ENCODE results near the gene ASGR1.

The ASGR1 gene

DNA sequence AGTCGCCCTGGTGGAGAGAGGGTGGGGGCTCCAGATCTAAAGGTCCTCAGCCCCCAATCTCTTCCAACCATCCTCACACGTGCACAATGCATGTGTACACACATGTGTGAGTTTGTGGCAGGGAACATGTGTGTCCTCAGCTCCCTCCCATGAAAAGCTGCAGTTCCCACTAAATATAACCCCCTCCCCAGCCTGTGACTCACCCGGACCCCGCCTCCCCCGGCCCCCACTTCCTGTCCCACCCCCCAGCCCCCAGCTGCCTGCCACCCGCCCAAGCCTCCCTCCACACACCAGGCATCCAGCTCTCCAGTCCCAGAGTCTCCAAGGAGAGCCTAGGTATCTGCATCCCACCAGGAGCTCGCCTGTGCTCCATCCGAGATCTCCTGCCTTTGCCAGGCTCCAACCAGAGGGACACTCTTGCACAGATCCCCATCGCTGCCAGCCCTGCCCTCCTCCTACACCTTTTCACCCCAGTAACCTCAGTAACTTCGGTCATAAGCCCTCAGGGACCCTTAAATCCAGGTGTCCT lies 36.5 kb upstream of the ASGR1 start:
- DNase-seq, result peak; percentile 26

DNA sequence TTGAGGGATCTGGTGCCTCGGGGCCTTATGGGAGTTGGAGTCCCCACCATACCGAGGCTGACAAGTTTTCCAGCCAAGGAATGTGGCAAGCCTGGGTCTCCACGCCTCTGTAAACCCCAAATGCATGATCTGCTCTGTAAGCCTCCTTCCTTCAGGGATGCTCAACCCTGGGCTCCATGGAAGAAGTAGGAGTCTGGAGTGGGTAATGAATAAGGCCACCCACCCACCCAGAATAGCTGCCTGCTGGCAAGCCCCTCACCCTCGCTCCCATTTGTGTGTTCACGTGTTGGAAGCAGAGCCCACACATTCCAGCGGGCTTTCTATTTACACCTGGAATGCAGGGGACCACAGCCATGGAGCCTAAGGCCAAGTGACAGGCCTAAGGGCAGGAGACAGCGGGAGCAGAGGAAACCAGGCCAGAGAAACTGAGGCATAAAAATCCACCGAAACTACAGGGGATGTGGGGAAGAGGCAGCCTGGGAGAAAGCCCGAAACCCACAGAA lies 36.0 kb upstream of the ASGR1 start:
- no peak for DNase-seq

DNA sequence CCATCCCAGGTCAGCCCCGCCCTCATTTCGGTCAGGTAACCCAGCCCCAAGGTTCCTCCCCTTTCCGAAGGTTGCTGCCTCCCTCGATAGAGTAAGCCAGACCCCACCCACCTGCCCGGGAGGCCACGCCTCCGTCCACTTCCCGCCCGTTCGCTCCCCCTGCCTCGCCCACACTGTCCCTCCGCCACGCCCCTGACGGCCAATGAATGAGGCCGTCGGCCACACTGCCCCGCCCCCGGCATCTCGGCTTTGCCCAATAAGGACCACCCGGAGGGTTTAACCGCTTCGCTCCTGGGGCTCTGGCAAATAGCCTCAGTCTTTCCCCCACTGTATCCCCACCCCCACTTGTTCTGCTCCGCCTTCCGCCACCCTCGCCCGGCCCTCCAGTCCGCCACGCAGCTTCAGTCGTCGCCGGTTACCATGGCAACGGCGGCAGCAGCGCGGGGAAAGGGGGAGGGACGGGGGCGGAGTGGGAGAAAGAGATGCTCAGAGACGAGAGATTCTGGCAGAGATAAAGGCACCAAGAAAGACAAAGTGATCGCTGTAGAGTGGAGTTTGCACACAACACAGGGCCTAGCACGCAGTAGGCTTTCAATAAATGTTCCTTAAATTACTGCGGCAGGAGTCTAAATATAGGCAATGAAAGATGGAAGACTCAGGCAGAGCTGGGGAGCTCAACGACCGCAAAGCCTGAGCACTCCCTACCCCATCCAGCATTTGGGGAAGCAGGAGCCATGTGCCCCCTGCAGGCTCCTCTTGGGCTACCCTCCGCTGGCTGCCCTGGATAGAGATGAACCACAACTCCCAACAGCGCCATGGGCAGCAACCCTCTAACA lies 35.3 kb upstream of the ASGR1 start:
- DNase-seq, result peak; percentile 100

DNA sequence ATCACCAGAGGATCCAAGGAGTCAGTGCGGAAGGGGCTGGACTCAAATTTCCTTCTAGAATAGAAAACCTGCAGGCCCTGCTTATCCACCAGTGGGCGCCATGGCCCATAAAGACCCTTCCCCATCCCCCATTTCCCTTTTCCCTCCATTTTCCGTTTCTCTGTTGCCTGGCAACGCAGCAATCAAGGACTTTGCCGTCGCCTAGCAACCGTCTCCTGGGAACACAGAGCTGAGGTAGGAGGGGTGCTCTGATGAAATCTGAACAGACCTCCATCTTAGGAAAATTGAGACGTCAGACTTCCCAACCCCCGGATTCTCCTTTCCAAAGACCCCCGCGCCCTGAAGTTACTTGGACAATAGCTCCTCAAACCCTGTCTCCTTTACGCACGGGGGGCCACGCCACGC lies 34.7 kb upstream of the ASGR1 start:
- peak; percentile 90 for DNase-seq

DNA sequence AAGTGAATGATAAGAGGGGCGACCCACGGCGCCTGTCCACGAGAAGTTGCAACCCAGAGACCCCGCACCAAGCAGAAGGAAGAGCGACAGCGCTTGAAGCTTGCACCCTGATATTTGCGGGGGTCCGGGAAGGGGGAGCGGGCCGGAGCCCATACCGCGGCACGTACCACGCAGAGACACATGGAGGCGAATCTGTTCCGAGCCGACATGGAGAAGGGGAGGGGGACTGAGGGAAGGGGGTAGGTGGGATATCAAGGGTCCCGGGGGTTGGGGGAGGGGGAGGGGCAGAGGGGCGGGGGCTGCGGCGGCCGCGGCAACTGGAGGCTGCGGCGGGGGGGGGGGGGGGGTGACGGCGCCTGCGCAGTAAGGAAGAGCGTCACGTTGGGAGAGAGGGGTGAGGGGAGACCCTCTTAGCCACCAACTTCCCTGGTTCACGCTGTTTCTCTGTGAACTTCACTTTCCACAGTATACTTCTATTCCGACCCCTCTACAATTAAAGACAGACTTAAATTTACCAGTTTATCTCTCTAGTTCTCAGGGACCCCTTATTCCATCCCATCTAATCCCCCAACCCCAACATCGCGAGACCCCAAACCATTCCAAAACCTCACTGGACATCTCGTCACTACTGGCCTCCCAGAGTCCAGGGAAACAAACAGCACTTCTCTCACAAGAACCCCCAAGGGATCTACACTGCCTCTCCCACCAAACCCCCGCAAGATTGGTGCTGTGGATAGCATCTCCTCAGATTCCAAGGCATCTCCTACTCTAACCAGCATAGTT lies 32.5 kb upstream of the ASGR1 start:
- no peak for DNase-seq

DNA sequence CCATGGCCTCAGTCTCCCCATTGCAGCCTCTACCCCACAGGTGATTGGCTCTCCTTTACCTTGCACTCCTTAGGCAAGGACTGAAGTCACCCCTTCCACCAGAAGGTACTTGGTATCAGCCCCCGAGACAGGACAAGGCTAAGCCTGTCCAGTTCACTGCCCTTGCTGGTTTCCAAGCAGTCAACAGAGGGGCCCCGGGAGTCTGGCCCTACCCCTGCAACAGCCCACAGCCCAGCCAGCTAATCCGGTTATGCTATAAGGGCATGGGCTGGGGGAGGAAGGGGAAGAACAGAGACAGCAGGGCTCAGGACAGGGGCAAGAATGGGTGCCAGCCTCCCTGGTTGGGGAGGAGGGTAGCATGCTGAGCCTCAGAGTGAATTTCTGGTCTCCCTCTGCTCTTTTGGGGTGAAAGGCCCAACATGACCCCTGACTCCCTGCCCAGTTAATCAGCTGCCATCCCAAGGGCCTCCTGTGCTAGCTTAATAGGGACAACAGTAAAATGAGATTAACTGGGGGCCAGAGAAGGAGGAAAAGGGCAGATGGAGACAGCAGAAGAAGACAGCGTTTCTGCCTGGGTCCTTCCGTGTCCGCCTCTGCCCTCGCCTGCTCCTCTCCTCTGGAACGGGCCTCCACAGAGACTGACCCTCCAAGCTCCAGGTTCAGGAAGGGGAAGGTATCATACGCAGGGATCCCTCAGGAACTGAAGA lies 29.7 kb upstream of the ASGR1 start:
- DNase-seq, result no peak

DNA sequence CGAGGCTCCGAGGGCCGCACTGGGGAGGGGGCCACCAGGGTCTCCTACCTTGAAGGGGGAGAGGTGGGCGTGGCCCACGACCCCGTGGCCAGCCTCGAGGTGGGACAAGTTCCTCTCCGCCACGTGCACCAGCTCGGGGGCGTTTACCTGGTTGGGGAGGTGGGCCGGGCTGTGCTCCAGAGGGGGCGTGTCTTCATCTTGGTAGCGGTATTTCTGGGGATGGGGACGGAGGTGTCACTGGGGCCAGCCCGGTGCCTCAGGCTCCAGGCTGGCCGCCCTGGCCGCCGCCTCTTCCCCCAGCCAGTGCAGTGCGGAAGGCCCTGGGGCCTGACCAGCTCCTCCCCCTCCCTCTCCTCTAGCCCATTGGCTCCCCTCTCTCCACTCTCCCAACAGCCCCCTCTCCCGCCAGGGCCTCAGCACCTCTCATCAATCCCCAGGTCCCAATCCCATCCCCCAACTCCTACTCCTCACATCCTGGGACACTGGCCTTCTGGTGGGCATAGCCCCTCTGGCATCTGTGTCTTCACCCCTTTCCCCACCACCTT lies 28.9 kb upstream of the ASGR1 start:
- no peak for DNase-seq

DNA sequence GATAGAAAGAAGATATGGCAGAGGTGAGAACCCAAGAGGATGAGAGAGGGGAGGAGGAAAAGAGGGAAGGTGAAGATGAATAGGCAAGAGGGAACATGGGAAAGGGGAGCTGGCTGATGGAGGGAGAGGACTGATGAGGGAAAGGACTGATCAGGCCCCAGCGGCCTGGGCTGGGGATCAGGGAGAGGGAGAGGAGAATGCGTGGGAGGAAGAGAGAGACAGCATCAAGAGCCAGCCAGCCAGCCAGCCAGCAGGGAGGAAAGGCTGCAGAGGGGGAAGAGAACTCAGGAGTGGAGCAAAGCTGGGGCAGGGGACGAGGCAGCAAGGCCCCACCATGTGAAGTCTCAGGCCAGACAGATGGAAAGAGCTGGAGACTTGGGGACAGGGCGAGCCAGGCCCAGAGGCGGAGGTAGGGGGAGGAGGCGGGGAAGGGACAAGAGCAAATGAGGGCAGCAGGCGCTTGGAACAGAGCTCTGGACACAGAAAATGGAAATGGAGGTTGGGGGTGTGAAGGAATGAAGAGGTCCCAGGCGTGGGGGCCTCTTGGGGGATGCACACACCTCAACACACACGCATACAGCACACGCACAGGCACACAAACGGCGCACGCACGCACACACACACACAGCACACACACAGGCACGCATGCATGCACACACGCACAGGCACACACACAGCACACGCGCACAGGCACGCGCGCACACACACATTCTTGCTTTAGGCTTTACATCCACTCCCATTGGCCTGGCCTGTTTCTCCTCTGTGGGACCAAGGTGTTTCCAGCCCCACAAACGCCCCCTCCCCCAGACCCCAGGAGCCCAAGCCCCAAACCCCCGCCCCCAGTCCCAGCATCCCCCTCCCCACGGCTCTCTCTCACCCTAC lies 28.2 kb upstream of the ASGR1 start:
- no peak for DNase-seq

DNA sequence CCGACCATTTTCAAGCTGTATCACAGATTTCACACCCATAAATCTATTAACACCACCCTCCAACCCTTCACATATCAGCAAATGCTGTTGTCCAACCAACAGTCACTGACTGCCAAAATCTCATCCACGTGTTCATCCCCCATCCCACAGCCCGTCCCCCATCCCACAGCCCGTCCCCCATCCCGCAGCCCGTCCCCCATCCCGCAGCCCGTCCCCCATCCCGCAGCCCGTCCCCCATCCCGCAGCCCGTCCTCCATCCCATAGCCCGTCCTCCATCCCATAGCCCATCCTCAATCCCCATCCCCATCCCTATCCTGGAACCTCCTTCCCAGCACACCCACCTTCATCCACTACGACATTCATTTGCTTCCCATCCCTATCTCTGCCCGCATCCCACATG lies 26.4 kb upstream of the ASGR1 start:
- DNase-seq, result no peak

DNA sequence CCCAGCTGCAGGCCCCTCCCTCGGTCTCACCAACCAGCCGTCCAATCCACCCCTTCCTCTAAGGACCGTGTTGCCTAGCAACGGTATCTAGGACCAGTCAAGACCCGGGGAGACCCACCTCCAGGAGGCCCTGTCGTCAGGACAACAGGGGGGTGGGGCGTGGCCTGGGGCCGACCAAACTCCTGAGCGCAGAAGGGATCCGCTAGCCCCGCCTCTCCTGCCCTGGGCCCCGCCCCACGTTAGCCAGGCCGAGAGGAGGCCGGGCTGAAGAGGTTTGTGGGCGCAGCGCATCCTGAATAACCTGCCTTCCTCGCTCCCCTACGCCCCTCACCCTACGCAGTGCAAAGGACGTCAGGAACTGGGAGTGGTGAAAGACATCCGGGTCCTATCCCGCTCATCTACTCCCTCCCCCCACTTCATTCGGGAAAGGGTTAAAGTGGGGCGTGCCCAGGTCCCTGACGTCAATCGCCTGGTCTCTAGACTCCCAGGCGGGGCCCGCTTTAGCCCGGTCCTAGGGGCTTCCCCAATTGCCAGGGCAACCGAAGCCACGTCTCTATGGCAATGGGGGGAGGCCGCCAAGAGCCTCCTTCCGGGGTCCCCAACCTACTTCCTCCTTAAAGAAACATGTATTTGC lies 25.8 kb upstream of the ASGR1 start:
- DNase-seq, result peak; percentile 99

DNA sequence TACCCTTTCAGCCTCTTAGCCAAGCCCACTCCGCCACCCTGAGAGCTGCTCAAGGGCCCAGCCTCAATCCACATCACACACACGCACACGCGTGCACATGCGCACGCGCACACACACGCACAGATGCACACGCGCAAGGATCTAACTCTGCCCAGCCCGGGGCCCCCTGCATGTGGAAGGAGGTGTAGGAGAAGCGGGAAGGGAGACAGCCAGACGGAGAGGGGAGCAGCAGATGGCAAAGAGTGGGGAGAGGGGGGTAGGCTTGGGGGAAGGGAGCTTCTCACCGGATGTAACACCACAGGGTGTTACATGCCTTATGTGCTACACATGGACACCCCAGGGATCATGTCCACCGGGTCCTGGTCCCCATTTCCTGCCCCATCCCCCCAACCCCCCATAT lies 25.2 kb upstream of the ASGR1 start:
- no peak for DNase-seq

DNA sequence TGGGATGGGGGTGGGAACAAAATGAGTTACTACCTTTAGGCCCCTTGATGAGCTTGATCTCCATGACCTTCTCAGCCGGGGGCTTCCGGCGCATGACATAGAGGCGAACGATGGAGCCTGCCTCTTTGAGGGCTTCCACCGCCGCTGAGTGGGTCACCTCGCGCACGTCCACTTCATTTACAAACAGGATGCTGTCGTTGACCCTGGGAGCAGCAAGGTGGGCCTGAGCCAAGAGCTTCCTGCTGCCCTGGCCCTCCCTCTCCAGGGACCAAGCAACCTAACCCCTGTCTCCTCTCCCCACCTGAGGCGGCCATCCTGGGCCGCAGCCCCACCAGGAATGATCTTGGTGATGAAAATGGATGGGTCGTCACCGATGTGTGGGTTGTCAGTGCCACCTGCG lies 24.2 kb upstream of the ASGR1 start:
- DNase-seq, result no peak

DNA sequence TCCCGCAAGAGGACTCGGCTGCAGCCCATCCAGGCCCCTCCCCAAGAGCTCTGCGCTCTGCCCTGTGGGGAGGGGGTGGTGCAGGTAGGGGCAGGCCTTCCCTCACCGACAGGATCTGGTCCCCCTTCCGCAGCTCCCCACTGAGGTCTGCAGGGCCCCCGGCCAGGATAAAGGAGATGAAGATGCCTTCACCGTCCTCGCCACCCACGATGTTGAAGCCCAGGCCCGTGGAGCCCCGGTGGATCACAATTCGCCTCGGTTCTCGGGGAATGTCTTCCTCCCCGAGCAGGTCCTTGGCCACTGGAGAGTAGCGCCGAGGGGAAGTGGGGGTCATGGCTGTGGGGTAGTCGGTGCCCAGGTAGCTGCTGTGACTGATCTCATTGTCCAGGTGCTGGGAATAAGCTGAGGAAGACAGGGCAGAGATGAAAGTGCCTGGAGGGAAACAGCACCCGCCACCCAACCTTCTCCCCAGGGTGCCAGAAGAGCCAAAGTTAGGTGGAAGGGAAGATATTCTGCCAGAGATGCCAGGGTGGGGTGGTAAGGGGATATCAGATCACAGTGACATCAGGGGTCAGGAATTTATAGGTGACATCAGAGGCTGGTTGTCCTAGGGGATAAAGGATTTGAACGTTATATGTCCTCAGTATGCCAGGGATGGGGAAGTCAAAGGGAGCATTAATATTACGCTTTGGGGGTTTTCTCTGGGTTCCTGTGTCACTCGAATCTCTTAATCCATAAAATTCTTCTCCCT lies 17.7 kb upstream of the ASGR1 start:
- DNase-seq, result no peak

DNA sequence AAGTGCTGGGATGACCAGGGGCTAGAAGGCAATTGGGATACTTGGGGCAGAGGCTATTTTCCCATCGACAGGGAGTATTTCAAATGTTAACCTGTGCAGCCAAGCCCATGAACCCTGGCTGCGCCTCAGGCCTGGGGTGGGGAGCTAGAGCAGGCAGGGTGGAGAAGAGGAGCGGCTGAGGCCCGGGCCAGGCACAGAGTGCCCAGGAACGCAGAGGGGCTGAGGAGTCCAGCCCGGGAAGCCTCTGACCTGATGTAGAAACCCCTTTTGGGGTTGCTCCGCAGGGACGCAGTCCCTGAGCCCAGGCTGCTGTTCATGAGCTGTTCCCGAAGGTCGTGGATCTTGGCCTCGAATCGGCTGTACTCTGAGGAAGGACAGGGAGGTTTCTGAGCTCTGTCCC lies 16.8 kb upstream of the ASGR1 start:
- DNase-seq, result no peak

DNA sequence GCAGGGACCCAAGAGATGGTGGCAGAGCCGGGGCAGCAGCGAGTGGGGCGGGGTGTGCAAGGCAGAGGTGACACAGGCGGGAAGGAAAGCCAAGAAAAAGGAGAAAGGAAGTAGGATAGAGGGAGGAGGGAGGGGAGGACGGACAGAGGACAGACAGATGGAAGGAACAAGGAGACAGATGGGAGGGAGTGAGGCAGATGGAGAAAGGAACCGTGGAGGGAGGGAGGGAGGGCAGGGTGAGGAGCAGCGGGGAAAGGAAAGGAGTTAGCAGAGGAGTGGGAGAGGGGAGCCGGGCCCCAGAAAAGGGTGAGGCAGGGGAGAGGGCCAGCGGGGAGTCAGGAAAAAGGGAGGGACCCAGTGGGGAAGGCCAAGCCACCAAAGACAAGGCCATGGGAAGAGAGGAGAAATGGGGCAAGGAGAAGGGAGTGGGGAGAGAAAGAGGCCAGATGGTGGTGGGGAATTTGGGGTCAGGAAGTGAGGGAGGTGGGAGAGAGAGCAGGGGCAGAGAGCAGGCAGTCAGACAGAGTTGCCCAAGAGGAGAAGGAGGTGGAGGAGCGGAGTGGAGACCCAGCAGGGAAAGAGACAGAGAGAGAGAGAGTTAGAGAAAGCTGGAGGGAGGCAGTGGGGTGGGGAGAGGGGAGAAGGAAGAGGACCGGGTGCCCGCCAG lies 13.2 kb upstream of the ASGR1 start:
- no peak for DNase-seq

DNA sequence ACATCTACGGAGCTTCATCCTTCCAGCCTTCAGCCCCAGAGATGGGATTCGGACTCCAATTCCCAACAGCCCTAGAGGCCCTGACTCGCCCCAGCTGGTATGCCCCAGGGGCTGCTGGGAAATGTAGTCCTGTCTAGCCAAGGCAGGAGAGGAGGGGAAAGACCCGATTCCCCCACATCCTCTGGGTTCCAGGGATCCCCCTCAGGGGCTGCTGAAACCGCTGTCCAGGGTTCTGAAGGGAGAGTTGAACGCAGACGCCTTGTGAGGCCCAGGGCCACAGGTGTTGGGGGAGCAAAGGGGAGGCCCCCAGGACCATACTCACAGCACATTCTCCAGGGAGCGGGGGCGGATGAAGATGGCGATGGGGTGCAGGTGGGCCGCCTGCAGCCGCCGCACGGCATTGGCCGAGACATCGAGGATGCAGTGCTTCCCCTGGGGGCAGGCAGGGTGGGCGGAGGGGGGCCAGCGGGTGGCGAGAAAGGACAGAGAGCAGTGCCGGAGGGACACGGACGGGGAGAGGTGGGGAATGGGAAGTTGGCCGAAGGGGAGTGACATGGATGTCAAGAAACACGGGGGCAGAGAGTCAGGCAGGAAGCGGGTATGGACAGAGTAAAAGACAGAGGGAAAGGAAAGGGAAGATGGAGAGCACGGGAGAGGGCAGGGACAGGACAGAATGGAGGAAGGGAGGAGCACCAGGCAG lies 12.6 kb upstream of the ASGR1 start:
- DNase-seq, result peak; percentile 23

DNA sequence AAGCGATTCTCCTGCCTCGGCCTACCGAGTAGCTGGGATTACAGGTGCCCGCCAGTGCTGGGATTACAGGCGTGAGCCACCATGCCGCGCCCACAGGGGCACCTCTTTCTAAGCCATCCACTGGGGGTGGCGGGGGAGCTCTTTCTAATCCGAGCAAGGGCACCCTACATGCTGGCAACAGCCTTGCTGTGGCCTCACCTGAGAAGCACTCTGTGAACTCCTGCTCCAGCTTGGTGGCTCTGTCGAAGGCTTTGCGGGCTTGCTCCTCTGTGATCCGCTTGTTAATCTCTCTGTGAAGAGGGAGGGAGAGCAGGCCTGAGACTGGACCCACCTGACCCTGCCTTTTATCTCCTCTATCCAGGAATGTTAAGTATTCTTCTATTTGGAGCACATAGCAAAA lies 11.9 kb upstream of the ASGR1 start:
- no peak for DNase-seq

DNA sequence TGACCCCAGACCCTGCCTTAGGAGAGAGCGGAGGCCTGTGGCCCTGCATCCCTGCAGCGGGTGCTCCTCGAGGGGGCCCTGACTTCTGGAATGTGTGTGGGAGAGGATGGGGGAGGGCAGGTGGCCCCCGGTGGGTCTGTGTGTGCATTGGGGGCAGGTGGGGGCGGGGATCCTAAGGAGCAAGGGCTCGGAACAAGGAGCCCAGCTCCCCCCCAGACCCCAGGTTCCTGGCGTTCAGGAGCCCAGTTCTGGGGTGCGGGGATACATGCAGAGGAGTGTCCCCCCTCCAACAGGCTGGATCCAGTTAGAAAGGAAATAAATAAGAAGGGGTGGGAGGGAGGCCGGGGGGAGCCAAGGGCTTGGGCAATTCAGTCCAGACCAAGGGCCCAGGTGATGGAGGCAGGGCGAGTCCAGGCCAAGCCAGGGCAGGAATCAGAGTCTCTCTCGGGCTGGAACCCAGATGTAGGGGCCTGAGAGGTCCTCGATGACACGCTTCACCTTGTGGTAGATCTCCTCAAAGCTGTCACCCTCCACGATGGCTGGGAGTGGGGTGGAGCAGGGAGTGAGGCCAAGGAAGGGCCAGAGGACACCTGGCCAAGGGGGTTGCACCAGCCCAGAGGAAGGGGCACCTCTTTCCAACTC lies 11.2 kb upstream of the ASGR1 start:
- no peak for DNase-seq

DNA sequence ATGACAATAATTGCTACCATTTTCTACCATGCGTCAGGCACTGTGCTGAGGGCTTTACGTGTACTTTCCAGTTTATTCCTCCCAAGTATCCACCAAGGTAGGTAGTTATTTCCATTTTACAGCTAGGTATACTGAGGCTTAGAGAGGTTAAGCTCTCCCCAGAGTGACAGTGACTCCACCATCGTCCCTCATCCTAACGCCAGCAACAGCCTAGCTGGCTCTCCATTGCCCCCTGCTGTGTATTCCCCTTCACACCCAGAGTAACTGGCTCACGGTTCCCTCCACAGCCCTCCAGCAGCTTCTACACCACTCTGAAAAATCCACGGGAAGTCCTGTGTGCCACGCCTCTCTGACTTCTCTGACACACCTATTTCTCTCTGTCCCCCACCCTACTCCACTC lies 7.1 kb upstream of the ASGR1 start:
- no peak for DNase-seq

Measured in CD4-positive, alpha-beta T cell treated with Interleukin-12 subunit alpha and Interleukin-12 subunit beta, for 1 hour (primary cell).